CD8-positive, alpha-beta memory T cell (primary cell): ENCODE results near the gene TC2N. TPM values are rescaled to one million over a fixed set of nuclear protein-coding genes. Genes with fewer than 3 reads are reported as not detected.
A peak's percentile ranks its signal among the peaks of the same experiment; 100 is the strongest.
"Not testable (repeated sequence)": the region's sequence is repeated elsewhere in the genome, so short reads cannot be mapped to it uniquely, and the experiment has no call there.

Source experiments
- CTCF ChIA-PET: fragments of 350-600 bp; sonication (Branson Sonifier 250); formaldehyde crosslinking; loops from one replicate; lab custom pipeline; 2021; ENCODE audit warnings: antibody characterized with exemption; lab: Charles Lee
- POLR2A ChIA-PET: fragments of 350-600 bp; sonication (Branson Sonifier 250); formaldehyde crosslinking; loops from one replicate; lab custom pipeline; 2021; ENCODE audit warnings: antibody characterized with exemption; lab: Charles Lee
- DNase-seq, 5 donors: peaks; one replicate each; pipeline versions ENCODE4 v3.0.0 to v3.0.0-alpha.2; 2020 to 2022; ENCODE audit warnings: mixed read lengths in 1 of 5
- H3K27ac ChIP-seq: one replicate; pipeline ENCODE4 v1.7.0; 2013; ENCODE audit warnings: low read depth, mild to moderate bottlenecking, low read length, moderate library complexity
- H3K27me3 ChIP-seq: 2 replicates; pipeline ENCODE4 v1.7.0; 2013; ENCODE audit warnings: low read length, mild to moderate bottlenecking; ENCODE audit not compliant: insufficient read depth, poor library complexity, severe bottlenecking
- H3K36me3 ChIP-seq: 2 replicates; pipeline ENCODE4 v1.7.0; 2013; ENCODE audit warnings: mild to moderate bottlenecking, low read length, moderate library complexity; ENCODE audit not compliant: insufficient read depth
- H3K4me1 ChIP-seq: 2 replicates; pipeline ENCODE4 v1.7.0; 2013; ENCODE audit warnings: mild to moderate bottlenecking, low read length, moderate library complexity; ENCODE audit not compliant: insufficient read depth
- H3K4me3 ChIP-seq: 2 replicates; pipeline ENCODE4 v1.7.0; 2013; ENCODE audit warnings: mild to moderate bottlenecking, low read length
- H3K9me3 ChIP-seq: 2 replicates; pipeline ENCODE4 v1.7.0; 2013; ENCODE audit warnings: mild to moderate bottlenecking, low read length
- H3K27ac Mint-ChIP-seq, 8 donors: one replicate each; pipeline ENCODE4 v1.8.0; 2020 to 2021; ENCODE audit warnings: mixed read lengths in 8 of 8, mild to moderate bottlenecking in 6 of 8, inconsistent platforms in 3 of 8, moderate library complexity in 3 of 8
- H3K27me3 Mint-ChIP-seq, 2 donors: one replicate each; pipeline ENCODE4 v1.8.0; 2020 to 2021; ENCODE audit warnings: mixed read lengths in 2 of 2, mild to moderate bottlenecking in 1 of 2, moderate library complexity in 1 of 2
- H3K36me3 Mint-ChIP-seq, 3 donors: one replicate each; pipeline ENCODE4 v1.8.0; 2020 to 2021; ENCODE audit warnings: mixed read lengths in 3 of 3, inconsistent platforms in 1 of 3, mild to moderate bottlenecking in 1 of 3
- H3K4me1 Mint-ChIP-seq, 3 donors: one replicate each; pipeline ENCODE4 v1.8.0; 2020 to 2021; ENCODE audit warnings: mixed read lengths in 3 of 3, inconsistent platforms in 1 of 3, mild to moderate bottlenecking in 1 of 3
- H3K4me3 Mint-ChIP-seq, 7 donors: one replicate each; pipeline ENCODE4 v1.8.0; 2020 to 2021; ENCODE audit warnings: mixed read lengths in 7 of 7, mild to moderate bottlenecking in 6 of 7, moderate library complexity in 4 of 7, inconsistent platforms in 2 of 7
- H3K9me3 Mint-ChIP-seq, 5 donors: one replicate each; pipeline ENCODE4 v1.8.0; 2020 to 2022; ENCODE audit warnings: mixed read lengths in 5 of 5, mild to moderate bottlenecking in 3 of 5, moderate library complexity in 2 of 5, inconsistent platforms in 1 of 5
- polyA plus RNA-seq: library from polyadenylated mRNA; unstranded; fragments of 300-500 nt; fragmentation: Illumina TruSeq; gene quantifications from one replicate; pipeline ENCODE4 v1.2.3, GENCODE V29; 2021
- total RNA-seq, 2 experiments: library from RNA; stranded (reverse); gene quantifications; one replicate each; pipeline ENCODE4 v1.2.3, GENCODE V29; 2021

The TC2N gene
- total and polyA plus RNA-seq, 3 experiments from 2014 or later, result 43.1 to 228 (median 45.2) TPM

- H3K9me3 Mint-ChIP-seq, result peaks cover 17 to 42% (median 34%) of the 10 kb centered on the region in 5 donors
- Histone ChIP-seq H3K27ac (no peak overlapping the region), H3K4me3 (no peak overlapping the region), H3K4me1 (no peaks in the 10 kb centered on the region), H3K9me3 (peaks cover 15% of the 10 kb centered on the region), H3K36me3 (peaks cover 66% of the 10 kb centered on the region), H3K27me3 (no peaks in the 10 kb centered on the region)
- H3K27me3 Mint-ChIP-seq, result no peaks in the 10 kb centered on the region
- no peak overlapping the region for H3K4me3 Mint-ChIP-seq
- peaks cover 38 to 58% (median 43%) of the 10 kb centered on the region in 3 donors for H3K4me1 Mint-ChIP-seq
- H3K27ac Mint-ChIP-seq, result peak overlapping the region in 3 of 8 donors; percentile 17 to 61 (median 25)
- CTCF ChIA-PET, result interaction anchor here (0.6 kb wide), 1 partner anchor 235 kb away, joined by 3 read pairs; no protein-coding TSS in a partner anchor
- DNase-seq, result no peak
- POLR2A ChIA-PET, result interaction anchor here (1.1 kb wide), 1 partner anchor 50 kb away, joined by 3 read pairs; no protein-coding TSS in a partner anchor
- peaks cover 59 to 85% (median 64%) of the 10 kb centered on the region in 3 donors for H3K36me3 Mint-ChIP-seq
Observed at GRCh38 chr14:91810699-91811098, 56.6 kb downstream of the TC2N start.

GRCh38 chr14:91806716-91807115, 60.6 kb downstream of the TC2N start:
- Histone ChIP-seq H3K9me3 (peaks cover 16% of the 10 kb centered on the region), H3K27ac (no peak overlapping the region), H3K27me3 (no peaks in the 10 kb centered on the region), H3K4me3 (no peak overlapping the region), H3K4me1 (no peaks in the 10 kb centered on the region), H3K36me3 (peaks cover 56% of the 10 kb centered on the region)
- Mint-ChIP-seq H3K4me1 (peaks cover 31 to 55% (median 36%) of the 10 kb centered on the region in 3 donors), H3K27me3 (no peaks in the 10 kb centered on the region), H3K27ac (peak overlapping the region in 1 of 8 donors; percentile 45), H3K9me3 (peaks cover 17 to 43% (median 34%) of the 10 kb centered on the region in 5 donors), H3K36me3 (peaks cover 56 to 81% (median 59%) of the 10 kb centered on the region in 3 donors), H3K4me3 (no peak overlapping the region)
- no peak for DNase-seq
- ChIA-PET POLR2A (no interaction called here), CTCF (no interaction called here)

DNA sequence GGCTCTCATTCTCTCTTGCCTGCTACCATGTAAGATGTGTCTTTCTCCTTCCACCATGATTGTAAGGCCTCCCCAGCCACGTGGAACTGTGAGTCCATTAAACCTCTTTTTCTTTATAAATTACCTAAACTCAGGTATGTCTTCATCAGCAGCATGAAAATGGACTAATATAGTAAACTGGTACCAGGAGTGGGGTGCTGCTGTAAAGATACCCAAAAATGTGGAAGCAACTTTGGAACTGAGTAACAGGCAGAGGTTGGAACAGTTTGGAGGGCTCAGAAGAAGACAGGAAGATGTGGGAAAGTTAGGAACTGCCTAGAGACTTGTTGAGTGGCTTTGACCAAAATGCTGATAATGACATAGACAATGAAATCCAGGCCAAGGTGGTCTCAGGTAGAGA, 61.2 kb downstream of the TC2N start:
- H3K27me3 ChIP-seq, H3K27ac ChIP-seq, H3K4me3 ChIP-seq, POLR2A ChIA-PET, CTCF ChIA-PET, DNase-seq, H3K27me3 Mint-ChIP-seq, H3K4me1 ChIP-seq: not testable (repeated sequence)
- Mint-ChIP-seq H3K9me3 (peaks cover 17 to 42% (median 34%) of the 10 kb centered on the region in 5 donors), H3K4me3 (peak overlapping the region in 1 of 7 donors; percentile 37), H3K4me1 (peaks cover 36 to 61% (median 41%) of the 10 kb centered on the region in 3 donors), H3K36me3 (peaks cover 53 to 82% (median 58%) of the 10 kb centered on the region in 3 donors), H3K27ac (peak overlapping the region in 2 of 8 donors; percentile 48 to 60)
- Histone ChIP-seq H3K36me3 (peaks cover 50% of the 10 kb centered on the region), H3K9me3 (peaks cover 16% of the 10 kb centered on the region)

DNA sequence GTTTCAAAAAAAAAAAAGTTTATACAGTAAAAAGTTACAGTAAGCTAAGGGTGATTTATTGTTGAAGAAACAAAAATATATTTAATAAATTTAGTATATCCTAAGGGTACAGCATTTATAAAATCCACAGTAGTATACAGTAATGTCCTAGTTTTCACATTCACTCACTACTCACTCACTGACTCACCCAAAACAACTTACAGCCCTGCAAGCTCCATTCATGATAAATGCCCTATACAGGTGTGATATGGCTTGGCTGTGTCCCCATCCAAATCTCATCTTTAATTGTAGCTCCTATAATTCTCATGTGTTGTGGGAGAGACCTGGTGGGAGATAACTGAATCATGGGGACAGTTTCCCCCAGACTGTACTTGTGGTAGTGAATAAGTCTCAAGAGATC, 61.7 kb downstream of the TC2N start:
- Histone ChIP-seq H3K27ac (no peak overlapping the region), H3K9me3 (peaks cover 16% of the 10 kb centered on the region), H3K36me3 (peaks cover 45% of the 10 kb centered on the region), H3K4me1 (no peaks in the 10 kb centered on the region), H3K27me3 (no peaks in the 10 kb centered on the region), H3K4me3 (no peak overlapping the region)
- ChIA-PET POLR2A (no interaction called here), CTCF (interaction anchor here (1.2 to 1.6 kb wide), 3 partner anchors 23 to 90 kb away, joined by 3 read pairs; no protein-coding TSS in a partner anchor)
- H3K27ac Mint-ChIP-seq, result peak overlapping the region in 2 of 8 donors; percentile 48 to 60
- no peaks in the 10 kb centered on the region for H3K27me3 Mint-ChIP-seq
- DNase-seq, result no peak
- H3K36me3 Mint-ChIP-seq, result peaks cover 48 to 78% (median 53%) of the 10 kb centered on the region in 3 donors
- H3K9me3 Mint-ChIP-seq, result peaks cover 14 to 38% (median 30%) of the 10 kb centered on the region in 5 donors
- no peak overlapping the region for H3K4me3 Mint-ChIP-seq
- H3K4me1 Mint-ChIP-seq, result peaks cover 36 to 59% (median 39%) of the 10 kb centered on the region in 3 donors

- Histone ChIP-seq H3K4me3 (no peak overlapping the region), H3K36me3 (peaks cover 10% of the 10 kb centered on the region), H3K27me3 (no peaks in the 10 kb centered on the region), H3K27ac (no peak overlapping the region), H3K4me1 (peaks cover 11% of the 10 kb centered on the region), H3K9me3 (peaks cover 6% of the 10 kb centered on the region)
- peaks cover 36 to 51% (median 46%) of the 10 kb centered on the region in 3 donors for H3K4me1 Mint-ChIP-seq
- peak overlapping the region in 6 of 8 donors; percentile 15 to 90 (median 66) for H3K27ac Mint-ChIP-seq
- H3K9me3 Mint-ChIP-seq, result peaks cover 1 to 7% (median 4%) of the 10 kb centered on the region in 5 donors
- no peaks in the 10 kb centered on the region for H3K27me3 Mint-ChIP-seq
- H3K36me3 Mint-ChIP-seq, result peaks cover 8 to 63% (median 23%) of the 10 kb centered on the region in 3 donors
- peak in 2 of 5 donors; percentile 7 to 15 for DNase-seq
- ChIA-PET CTCF (interaction anchor here (0.8 to 1.0 kb wide), 2 partner anchors 10 to 54 kb away, joined by 3 to 5 read pairs; no protein-coding TSS in a partner anchor), POLR2A (no interaction called here)
- peak overlapping the region in 3 of 7 donors; percentile 19 to 62 (median 34) for H3K4me3 Mint-ChIP-seq
Observed at GRCh38 chr14:91801358-91801757, 66.0 kb downstream of the TC2N start.

DNA sequence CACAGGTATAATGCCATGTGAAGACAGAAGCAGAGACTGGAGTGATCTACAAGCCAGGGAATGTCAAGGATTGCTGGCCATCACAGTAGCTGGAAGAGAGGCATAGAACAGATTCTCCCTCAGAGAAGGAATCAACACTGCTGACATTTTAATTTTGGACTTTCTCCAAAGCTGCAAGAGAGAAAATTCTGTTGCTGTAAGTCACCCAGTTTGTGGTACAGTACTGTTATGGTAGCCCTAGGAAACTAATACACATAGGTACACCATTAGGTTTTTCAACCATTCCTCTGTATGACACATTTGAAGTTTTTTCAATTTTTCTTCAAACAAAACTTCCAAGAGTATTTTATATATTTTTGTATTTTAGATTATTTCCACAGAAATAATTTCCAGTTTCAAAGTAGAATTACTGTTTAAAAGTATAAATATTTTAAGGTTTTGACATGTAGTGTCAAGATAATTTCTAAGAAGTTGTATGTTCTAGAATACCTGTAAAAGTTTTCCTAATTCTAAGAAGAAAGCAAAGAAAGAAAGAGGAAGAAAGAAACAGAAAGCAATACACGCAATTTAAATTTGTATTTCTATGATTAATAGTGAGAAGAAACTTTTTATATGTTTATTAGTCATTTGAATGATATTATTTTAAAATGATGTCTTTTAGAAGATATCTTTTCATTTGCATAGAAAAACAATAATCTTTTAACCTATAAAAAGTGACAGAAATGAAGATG, 70.6 kb downstream of the TC2N start:
- peaks cover 11% of the 10 kb centered on the region for H3K36me3 ChIP-seq
- H3K4me1 Mint-ChIP-seq, result peaks cover 41 to 58% (median 43%) of the 10 kb centered on the region in 3 donors

DNA sequence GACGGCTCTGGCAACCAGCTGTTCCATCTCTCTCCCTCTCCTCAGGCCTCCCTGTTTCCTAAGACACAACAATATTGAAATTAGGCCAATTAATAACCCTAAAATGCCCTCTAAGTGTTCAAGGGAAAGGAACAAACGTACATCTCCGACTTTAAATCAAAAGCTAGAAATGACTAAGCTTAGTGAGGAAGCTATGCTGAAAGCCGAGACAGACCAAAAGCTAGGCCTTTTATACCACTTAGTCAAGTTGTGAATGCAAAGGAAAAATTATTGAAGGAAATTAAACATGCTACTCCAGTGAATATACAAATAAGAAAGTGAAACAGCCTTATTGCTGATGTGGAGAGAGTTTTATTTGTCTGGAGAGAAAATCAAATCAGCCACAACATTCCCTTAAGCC, 73.6 kb downstream of the TC2N start:
- Histone ChIP-seq H3K27me3 (no peaks in the 10 kb centered on the region), H3K9me3 (no peaks in the 10 kb centered on the region), H3K36me3 (peaks cover 18% of the 10 kb centered on the region), H3K4me1 (peaks cover 4% of the 10 kb centered on the region), H3K4me3 (no peak overlapping the region), H3K27ac (no peak overlapping the region)
- H3K9me3 Mint-ChIP-seq, result no peaks in the 10 kb centered on the region
- peak overlapping the region; percentile 27 to 87 (median 76) for H3K27ac Mint-ChIP-seq
- CTCF ChIA-PET, result no interaction called here
- POLR2A ChIA-PET, result interaction anchor here (0.6 to 1.2 kb wide), 2 partner anchors 11 to 224 kb away, joined by 3 to 4 read pairs; no protein-coding TSS in a partner anchor
- no peaks in the 10 kb centered on the region for H3K27me3 Mint-ChIP-seq
- peaks cover 6 to 75% (median 30%) of the 10 kb centered on the region in 3 donors for H3K36me3 Mint-ChIP-seq
- no peak for DNase-seq
- peaks cover 35 to 42% (median 35%) of the 10 kb centered on the region in 3 donors for H3K4me1 Mint-ChIP-seq
- H3K4me3 Mint-ChIP-seq, result peak overlapping the region in 2 of 7 donors; percentile 16 to 37

More for the DNA sequence above, 70.6 kb downstream of the TC2N start:
- ChIA-PET CTCF (interaction anchor here (1.3 kb wide), 1 partner anchor 71 kb away, joined by 5 read pairs; the partner anchor contains the start of gene TC2N), POLR2A (no interaction called here)
- H3K9me3 ChIP-seq, result no peaks in the 10 kb centered on the region
- Mint-ChIP-seq H3K9me3 (no peaks in the 10 kb centered on the region), H3K27ac (peak overlapping the region in 6 of 8 donors; percentile 50 to 86 (median 77)), H3K36me3 (peaks cover 6 to 71% (median 28%) of the 10 kb centered on the region in 3 donors), H3K27me3 (no peaks in the 10 kb centered on the region), H3K4me3 (no peak overlapping the region)
- H3K27ac ChIP-seq, result no peak overlapping the region
- peaks cover 11% of the 10 kb centered on the region for H3K4me1 ChIP-seq
- DNase-seq, result no peak
- no peaks in the 10 kb centered on the region for H3K27me3 ChIP-seq
- no peak overlapping the region for H3K4me3 ChIP-seq
